ENCODE data around the gene TCIRG1. TPM values are rescaled to one million over a fixed set of nuclear protein-coding genes. Genes with fewer than 3 reads are reported as not detected.

TCIRG1 gene
- total and polyA plus RNA-seq, 2 of the 13 experiments (the other 11 are each of a cell fraction or from before 2014, with no cell fraction given), result 48.0 to 69.6 TPM

- Histone ChIP-seq H3K9me3 (ENCODE audit: low read length) (no peaks in the 10 kb centered on the region), H3K4me1 (ENCODE audit: insufficient read depth, low read length) (peaks cover 21% of the 10 kb centered on the region), H3K9ac (ENCODE audit: insufficient read depth, low read depth, low read length) (no peak overlapping the region), H2AFZ (ENCODE audit: low read length) (no peak overlapping the region), H4K20me1 (ENCODE audit: insufficient read depth, low read length) (no peaks in the 10 kb centered on the region), H3K4me2 (ENCODE audit: low read depth, low read length) (no peak overlapping the region), H3K4me3 (replicated peaks in 1 of 3; ENCODE audit: insufficient read depth in 1 of 3, low read depth in 2 of 3, low read length in 3 of 3) (no peak overlapping the region), H3K36me3 (replicated peaks in 1 of 2; ENCODE audit: control insufficient read depth in 1 of 2, insufficient read depth in 2 of 2, low read length in 2 of 2) (no peaks in the 10 kb centered on the region), H3K27ac (ENCODE audit: extremely low read length, insufficient read depth, low read length) (no peak overlapping the region), H3K27me3 (ENCODE audit: control insufficient read depth in 1 of 2, insufficient read depth in 2 of 2, low read length in 2 of 2) (no peaks in the 10 kb centered on the region), H3K79me2 (ENCODE audit: insufficient read depth, low read length) (no peaks in the 10 kb centered on the region)
- WGBS (ENCODE audit: low lambda C conversion rate), result 100% methylated on average over 13 of the region's 13 CpGs
- TF ChIP-seq ZNF124 (CRISPR knock-in tag; IDR thresholded peaks at IDR 0.05) (no peak), MAFK (conservative IDR thresholded peaks at IDR 0.05 in 1 of 2, IDR thresholded peaks at IDR 0.05 in 1 of 2; ENCODE audit: low read length in 2 of 2) (no peak), MAZ (IDR thresholded peaks at IDR 0.05; ENCODE audit: borderline replicate concordance, low read depth, low read length) (no peak), MAZ (CRISPR knock-in tag; IDR thresholded peaks at IDR 0.05; ENCODE audit: low read depth) (no peak), HIVEP1 (CRISPR knock-in tag; IDR thresholded peaks at IDR 0.05) (no peak)
- ChIA-PET CTCF (ENCODE audit: low intra/inter-chr PET ratio, low total read pairs) (no interaction called here), POLR2A (interaction anchor here (1.5 kb wide), 1 partner anchor 11 kb away, joined by 3 read pairs; the partner anchor contains the start of gene ALDH3B1)
- intact Hi-C loops (cut with micrococcal nuclease; ENCODE audit: unreplicated experiment), result no loop called here
- ATAC-seq (no peak), DNase-seq (ENCODE audit: low spot score) (no peak), FAIRE-seq (no peak)
- in situ Hi-C loops (cut with HindIII; ENCODE audit: extremely low pct_ligation_motif_present, low pct_unique_long_range_greater_than_20kb), result no loop called here
- no TSS peak for BruUV-seq (replicated peaks)
Measured at GRCh38 chr11:67999201-67999629, 39.6 kb upstream of the TCIRG1 start.

GRCh38 chr11:67999704-68000103 is 39.1 kb upstream of the TCIRG1 start:
- H3K27ac ChIP-seq (ENCODE audit: extremely low read length, insufficient read depth, low read length), result no peak overlapping the region
- no peak overlapping the region for H3K9ac ChIP-seq (ENCODE audit: insufficient read depth, low read depth, low read length)
- FAIRE-seq (no peak), DNase-seq (ENCODE audit: low spot score) (no peak), ATAC-seq (no peak)
- ChIA-PET POLR2A (no interaction called here), CTCF (ENCODE audit: low intra/inter-chr PET ratio, low total read pairs) (no interaction called here)
- peak; percentile 81 for TF ChIP-seq ZNF629 (CRISPR knock-in tag; conservative IDR thresholded peaks at IDR 0.05)
- TF ChIP-seq ZNF709 (CRISPR knock-in tag; IDR thresholded peaks at IDR 0.05), result no peak
- WGBS (ENCODE audit: low lambda C conversion rate), result 96% methylated on average over 4 of the region's 5 CpGs
- H3K79me2 ChIP-seq (ENCODE audit: insufficient read depth, low read length), result no peaks in the 10 kb centered on the region
- BruUV-seq (replicated peaks), result no TSS peak
- H3K4me2 ChIP-seq (ENCODE audit: low read depth, low read length), result no peak overlapping the region
- in situ Hi-C loops (cut with HindIII; ENCODE audit: extremely low pct_ligation_motif_present, low pct_unique_long_range_greater_than_20kb), result no loop called here
- intact Hi-C loops (cut with micrococcal nuclease; ENCODE audit: unreplicated experiment), result no loop called here
- H3K9me3 ChIP-seq (ENCODE audit: low read length), result no peaks in the 10 kb centered on the region
- no peak overlapping the region for H3K4me3 ChIP-seq (replicated peaks in 1 of 3; ENCODE audit: insufficient read depth in 1 of 3, low read depth in 2 of 3, low read length in 3 of 3)
- no peak overlapping the region for H2AFZ ChIP-seq (ENCODE audit: low read length)
- H3K27me3 ChIP-seq (ENCODE audit: control insufficient read depth in 1 of 2, insufficient read depth in 2 of 2, low read length in 2 of 2), result no peaks in the 10 kb centered on the region
- no peaks in the 10 kb centered on the region for H3K36me3 ChIP-seq (replicated peaks in 1 of 2; ENCODE audit: control insufficient read depth in 1 of 2, insufficient read depth in 2 of 2, low read length in 2 of 2)
- H4K20me1 ChIP-seq (ENCODE audit: insufficient read depth, low read length), result no peaks in the 10 kb centered on the region
- H3K4me1 ChIP-seq (ENCODE audit: insufficient read depth, low read length), result peaks cover 25% of the 10 kb centered on the region

All from HepG2 (cell line).